GM19099 (cell line): ENCODE data around the gene GPC4.

Experiments used
- POLR2A ChIP-seq: IDR thresholded peaks from 3 replicates; pipeline ENCODE4 v1.6.1; 2011; ENCODE audit warnings: low read depth; ENCODE audit not compliant: insufficient read length; ENCODE audit errors: extremely low read depth

GPC4 gene

DNA sequence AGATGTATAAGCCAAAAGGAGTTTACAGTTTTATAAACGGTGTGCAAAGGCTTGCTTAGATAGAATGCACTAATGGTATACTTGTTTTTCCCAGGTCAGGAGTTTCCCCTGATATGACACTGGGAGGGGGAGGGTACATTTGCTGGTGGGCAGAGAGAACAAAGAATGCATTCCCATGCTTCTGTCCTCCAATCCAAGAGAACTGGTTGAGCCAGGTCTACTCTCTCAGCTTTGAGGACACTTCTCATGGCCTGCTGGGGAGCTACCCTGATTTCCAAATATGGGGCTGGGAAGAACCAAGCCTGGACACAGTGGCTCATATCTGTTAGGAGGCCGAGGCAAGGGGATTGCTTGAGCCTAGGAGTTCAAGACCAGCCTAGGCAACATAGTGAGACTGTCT is 3.3 kb upstream of the GPC4 start:
- TF ChIP-seq POLR2A = no peak

- no peak for TF ChIP-seq POLR2A
Measured at GRCh38 chrX:133417364-133417763, 2.1 kb upstream of the GPC4 start.

DNA sequence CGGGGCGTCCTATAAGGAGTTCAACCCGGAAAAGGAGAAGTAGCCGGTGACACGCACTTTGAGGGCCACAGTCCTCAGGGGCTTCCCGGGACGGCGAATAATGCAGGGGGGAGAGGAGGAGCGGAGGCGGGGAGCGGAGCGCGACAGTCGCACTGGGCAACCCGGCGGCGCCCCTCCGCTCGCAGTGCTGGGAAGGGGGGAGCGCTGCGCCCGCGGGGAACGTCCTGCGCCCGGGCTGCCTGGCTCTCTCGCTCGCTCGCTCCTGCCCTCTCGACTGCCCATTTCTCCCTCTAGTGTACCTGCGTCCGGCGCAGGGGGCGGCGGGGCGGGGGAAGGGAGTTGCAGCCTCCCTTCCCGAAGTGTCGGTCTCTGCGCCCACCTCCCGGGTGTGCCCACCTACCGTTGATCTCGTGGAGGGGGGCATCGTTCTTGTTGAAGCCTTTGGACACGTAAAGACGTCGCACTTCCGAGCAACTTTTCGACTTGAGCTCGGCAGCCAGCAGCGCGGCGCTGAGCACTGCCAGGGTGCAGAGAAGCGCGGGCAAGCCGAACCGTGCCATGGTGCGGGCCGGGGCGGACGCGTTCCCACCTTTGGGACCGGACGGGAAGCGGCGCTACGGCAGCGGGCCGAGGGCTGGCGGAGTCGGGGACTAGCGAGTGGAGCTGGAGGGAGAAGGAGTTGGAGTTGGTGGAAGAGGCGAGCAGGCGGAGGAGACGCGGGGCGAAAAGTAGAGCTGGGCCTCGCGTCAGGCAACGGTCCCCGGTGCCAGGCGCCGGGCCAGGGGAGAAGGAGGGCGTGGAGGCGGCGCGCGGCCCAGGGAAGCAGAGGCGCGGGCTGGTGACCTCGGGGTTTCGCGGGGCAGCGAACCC is 648 bp downstream of the GPC4 start:
- TF ChIP-seq POLR2A = no peak

- no peak for TF ChIP-seq POLR2A
Measured at GRCh38 chrX:133413218-133413925, 1.9 kb downstream of the GPC4 start.

- no peak for TF ChIP-seq POLR2A
Measured at GRCh38 chrX:133412665-133413064, 2.6 kb downstream of the GPC4 start.

GRCh38 chrX:133412246-133412645 is 3.0 kb downstream of the GPC4 start:
- no peak for TF ChIP-seq POLR2A

GRCh38 chrX:133410550-133410949 is 4.7 kb downstream of the GPC4 start:
- no peak for TF ChIP-seq POLR2A

- TF ChIP-seq POLR2A = no peak
Measured at GRCh38 chrX:133405498-133406185, 9.6 kb downstream of the GPC4 start.

DNA sequence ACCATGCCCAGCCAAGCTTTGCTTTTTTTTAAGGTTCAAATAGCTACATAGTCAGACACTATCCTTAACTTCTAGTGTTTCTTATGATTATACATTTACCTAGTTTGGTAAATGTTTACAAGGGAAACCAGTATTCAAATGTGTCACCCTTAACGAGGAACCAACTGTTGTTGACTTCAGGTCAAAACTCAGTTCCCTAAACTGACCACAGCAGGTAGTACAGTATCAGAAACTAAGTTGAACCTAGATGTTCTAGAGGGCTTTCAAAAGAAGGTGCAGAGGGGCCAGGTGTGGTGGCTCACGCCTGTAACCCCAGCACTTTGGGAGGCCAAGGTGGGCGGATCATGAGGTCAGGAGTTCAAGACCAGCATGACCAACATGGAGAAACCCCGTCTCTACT is 11.3 kb downstream of the GPC4 start:
- TF ChIP-seq POLR2A = no peak

DNA sequence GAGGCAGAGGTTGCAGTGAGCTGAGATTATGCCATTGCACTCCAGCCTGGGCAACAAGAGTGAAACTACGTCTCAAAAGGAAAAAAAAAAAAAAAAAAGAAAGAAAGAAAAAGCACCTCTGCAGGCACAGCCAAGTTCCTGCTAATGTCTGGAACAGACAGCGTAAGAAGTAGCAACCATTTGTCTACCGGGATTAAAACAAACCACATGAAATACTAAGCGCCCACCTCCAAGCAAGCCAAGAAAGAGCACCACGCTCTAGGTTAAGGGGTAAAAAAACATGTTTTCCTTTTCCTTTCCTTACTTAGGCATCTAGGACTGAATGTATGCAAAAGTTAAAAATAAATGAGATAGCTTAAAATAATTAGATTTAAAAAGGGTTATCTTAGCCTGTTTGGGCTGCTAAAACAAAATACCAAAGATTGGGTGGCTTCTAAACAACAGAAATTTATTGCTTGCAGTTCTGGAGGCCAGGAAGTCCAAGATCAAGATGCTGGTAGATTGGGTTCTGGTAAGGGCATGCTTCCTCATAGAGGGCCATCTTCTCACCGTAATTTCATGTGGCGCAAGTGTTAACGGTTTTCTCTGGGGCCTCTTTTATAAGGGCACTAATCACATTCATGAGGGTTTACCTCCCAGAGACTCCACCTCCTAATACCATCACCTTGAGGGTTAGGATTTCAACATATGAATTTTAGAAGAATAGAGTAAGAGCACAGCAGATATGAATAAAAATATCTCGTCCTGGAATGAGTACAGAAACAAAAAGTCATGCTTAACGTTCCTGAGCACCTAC is 12.3 kb downstream of the GPC4 start:
- TF ChIP-seq POLR2A = no peak

DNA sequence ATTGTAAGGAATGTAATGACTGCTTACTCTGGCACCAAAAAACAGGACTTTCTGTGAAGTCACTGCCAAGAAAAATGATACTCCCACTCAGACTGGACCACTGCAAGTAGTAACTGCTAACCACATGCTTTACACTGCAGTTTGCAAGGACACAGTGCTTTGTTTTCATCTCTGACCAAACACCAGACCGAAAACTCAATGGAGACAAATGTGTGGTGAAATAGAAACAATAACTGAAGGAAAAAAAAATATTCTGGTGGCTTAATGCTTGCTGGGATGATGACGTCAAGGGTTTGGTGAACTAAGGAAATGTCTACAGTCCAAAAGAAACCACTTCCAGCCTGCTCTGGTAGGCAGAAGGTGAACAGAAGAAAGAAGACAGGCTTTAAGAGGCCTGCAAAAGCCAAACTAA is 13.2 kb downstream of the GPC4 start:
- no peak for TF ChIP-seq POLR2A

GRCh38 chrX:133401536-133401935 is 13.8 kb downstream of the GPC4 start:
- no peak for TF ChIP-seq POLR2A

- TF ChIP-seq POLR2A = no peak
Measured at GRCh38 chrX:133399411-133399810, 15.9 kb downstream of the GPC4 start.

- TF ChIP-seq POLR2A = no peak
Measured at GRCh38 chrX:133394765-133395164, 20.5 kb downstream of the GPC4 start.

GRCh38 chrX:133392671-133393070 is 22.6 kb downstream of the GPC4 start:
- TF ChIP-seq POLR2A = no peak
